Memory B cell (primary cell): ENCODE results near the gene SLCO6A1.

Experiments
- ATAC-seq: fragments of 150-1000 bp; cut with Tn5 transposase; 2 replicates; pipeline ENCODE4 v1.10.0; 2021; ENCODE audit warnings: low read depth, mild to moderate bottlenecking, moderate library complexity
- DNase-seq, 2 donors: peaks; one replicate each; pipeline ENCODE4 v3.0.0; 2022; ENCODE audit warnings: low spot score in 2 of 2
- H3K27ac Mint-ChIP-seq: one replicate; pipeline ENCODE4 v1.8.0; 2022; ENCODE audit warnings: mild to moderate bottlenecking, moderate library complexity, mixed read lengths
- H3K27me3 Mint-ChIP-seq: one replicate; pipeline ENCODE4 v1.8.0; 2022; ENCODE audit warnings: mixed read lengths
- H3K36me3 Mint-ChIP-seq: one replicate; pipeline ENCODE4 v1.8.0; 2022; ENCODE audit warnings: mild to moderate bottlenecking, mixed read lengths
- H3K4me1 Mint-ChIP-seq: one replicate; pipeline ENCODE4 v1.8.0; 2022; ENCODE audit warnings: mixed read lengths
- H3K4me3 Mint-ChIP-seq: one replicate; pipeline ENCODE4 v1.8.0; 2022; ENCODE audit warnings: mild to moderate bottlenecking, moderate library complexity, mixed read lengths
- H3K9me3 Mint-ChIP-seq: one replicate; pipeline ENCODE4 v1.8.0; 2022; ENCODE audit warnings: mixed read lengths

Gene SLCO6A1, protein sequence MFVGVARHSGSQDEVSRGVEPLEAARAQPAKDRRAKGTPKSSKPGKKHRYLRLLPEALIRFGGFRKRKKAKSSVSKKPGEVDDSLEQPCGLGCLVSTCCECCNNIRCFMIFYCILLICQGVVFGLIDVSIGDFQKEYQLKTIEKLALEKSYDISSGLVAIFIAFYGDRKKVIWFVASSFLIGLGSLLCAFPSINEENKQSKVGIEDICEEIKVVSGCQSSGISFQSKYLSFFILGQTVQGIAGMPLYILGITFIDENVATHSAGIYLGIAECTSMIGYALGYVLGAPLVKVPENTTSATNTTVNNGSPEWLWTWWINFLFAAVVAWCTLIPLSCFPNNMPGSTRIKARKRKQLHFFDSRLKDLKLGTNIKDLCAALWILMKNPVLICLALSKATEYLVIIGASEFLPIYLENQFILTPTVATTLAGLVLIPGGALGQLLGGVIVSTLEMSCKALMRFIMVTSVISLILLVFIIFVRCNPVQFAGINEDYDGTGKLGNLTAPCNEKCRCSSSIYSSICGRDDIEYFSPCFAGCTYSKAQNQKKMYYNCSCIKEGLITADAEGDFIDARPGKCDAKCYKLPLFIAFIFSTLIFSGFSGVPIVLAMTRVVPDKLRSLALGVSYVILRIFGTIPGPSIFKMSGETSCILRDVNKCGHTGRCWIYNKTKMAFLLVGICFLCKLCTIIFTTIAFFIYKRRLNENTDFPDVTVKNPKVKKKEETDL

DNA sequence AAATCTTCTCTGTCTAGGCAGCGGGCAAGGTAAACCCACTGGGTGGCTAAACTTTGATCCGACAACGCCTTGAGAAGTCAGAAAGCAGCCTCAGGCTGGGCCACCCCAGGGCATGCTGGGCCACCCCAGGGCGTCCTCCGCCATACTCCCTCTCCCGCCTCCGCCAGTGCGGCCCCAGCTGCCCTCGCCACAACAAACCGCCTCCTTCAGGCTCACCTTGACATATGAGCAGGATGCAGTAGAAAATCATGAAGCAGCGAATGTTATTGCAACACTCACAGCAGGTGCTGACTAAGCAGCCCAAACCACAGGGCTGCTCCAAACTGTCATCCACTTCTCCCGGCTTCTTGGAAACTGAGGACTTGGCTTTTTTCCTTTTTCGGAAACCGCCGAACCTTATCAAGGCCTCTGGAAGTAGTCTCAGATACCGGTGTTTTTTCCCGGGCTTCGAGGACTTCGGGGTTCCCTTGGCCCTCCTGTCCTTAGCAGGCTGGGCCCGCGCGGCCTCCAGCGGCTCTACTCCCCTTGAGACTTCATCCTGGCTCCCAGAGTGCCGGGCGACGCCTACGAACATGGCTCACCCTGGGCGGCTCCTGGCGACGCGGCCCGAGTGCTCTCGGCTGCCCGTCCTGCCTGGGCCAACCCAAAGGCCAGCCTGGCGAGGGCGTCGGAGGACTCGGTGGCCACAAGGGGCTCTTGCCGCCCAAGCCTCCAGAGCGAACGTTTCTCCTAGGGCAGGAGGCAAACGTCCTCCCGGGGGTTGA lies at the start of gene SLCO6A1:
Gene SLCO6A1 (minus strand): TSS at position 731 of the 764 bp plus-strand sequence. CDS start 157 bp downstream, at position 574.
- Mint-ChIP-seq H3K4me3 (no peak within 1 kb of the TSS), H3K4me1 (no peaks in the 10 kb centered on the region), H3K27me3 (no peaks in the 10 kb centered on the region), H3K27ac (no peak within 1 kb of the TSS), H3K9me3 (no peaks in the 10 kb centered on the region), H3K36me3 (no peaks in the 10 kb centered on the region)
- DNase-seq (no peak), ATAC-seq (no peak)

DNA sequence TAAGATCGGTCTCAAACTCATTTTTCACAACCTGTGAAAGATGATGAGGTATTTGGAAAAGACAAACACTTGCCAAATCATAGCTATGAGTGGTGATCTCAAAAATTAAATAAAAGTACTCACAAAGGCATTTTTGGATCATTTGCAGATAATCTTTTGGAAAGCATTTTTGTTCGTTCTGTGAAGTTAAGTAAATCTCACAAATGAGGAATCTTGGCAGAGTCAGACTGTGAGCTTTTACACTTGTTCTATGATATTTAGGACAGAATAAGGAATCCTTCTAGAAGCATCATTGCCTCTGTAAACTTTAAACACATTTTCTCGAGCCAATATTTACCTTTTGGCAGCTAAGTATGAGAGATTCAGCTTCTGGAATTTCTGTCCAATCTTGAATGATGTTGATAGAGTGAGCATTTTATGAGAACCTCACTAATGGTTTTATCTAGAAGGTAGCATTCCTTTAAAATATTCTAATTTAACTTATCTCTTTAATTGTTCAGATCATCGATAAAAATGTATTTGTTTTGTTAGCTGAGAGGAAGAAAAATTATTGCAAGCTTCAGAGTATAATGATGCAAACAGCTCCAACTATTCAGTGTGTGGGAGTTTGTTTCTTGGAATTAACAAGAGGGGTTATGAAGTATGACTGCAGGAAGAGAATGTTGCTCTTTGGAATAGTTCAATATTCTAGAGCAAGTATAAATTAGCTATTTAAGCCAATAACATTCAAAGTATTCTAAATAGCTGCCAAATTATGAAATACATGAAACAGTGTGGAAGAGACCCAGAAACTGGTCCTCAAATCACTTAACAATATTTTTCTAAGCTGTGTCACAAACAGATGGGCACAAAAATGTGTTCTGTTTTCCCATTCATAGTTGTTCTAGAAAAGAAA lies 48.6 kb upstream of the SLCO6A1 start:
- DNase-seq (no peak), ATAC-seq (no peak)
- no peaks in the 10 kb centered on the region for H3K4me1 Mint-ChIP-seq
- H3K36me3 Mint-ChIP-seq, result no peaks in the 10 kb centered on the region
- H3K27me3 Mint-ChIP-seq, result peaks cover 4% of the 10 kb centered on the region
- peaks cover 2% of the 10 kb centered on the region for H3K9me3 Mint-ChIP-seq
- no peak overlapping the region for H3K4me3 Mint-ChIP-seq
- no peak overlapping the region for H3K27ac Mint-ChIP-seq

DNA sequence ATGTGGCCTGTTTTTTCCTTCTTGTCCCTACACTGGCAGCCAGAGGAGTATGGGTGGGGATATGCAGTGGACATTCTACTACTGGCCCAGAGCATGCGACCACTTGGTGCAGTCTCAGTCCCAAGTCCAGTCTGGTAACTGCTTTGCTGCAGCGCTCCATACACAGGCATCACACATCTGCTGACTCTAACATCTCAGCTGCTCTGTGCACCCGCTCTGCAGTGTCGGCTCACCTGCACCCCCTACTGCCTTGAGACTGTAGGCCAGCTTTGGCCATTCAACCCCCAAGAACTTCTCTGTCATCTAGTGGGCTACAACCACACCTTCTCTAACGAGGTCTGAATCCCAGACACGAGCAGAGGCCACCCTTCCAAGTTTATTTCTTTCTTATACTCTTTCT lies 46.4 kb upstream of the SLCO6A1 start:
- Mint-ChIP-seq H3K4me3 (no peak overlapping the region), H3K4me1 (peaks cover 3% of the 10 kb centered on the region), H3K36me3 (no peaks in the 10 kb centered on the region), H3K27ac (no peak overlapping the region), H3K27me3 (peaks cover 2% of the 10 kb centered on the region), H3K9me3 (peaks cover 1% of the 10 kb centered on the region)
- no peak for ATAC-seq
- no peak for DNase-seq

DNA sequence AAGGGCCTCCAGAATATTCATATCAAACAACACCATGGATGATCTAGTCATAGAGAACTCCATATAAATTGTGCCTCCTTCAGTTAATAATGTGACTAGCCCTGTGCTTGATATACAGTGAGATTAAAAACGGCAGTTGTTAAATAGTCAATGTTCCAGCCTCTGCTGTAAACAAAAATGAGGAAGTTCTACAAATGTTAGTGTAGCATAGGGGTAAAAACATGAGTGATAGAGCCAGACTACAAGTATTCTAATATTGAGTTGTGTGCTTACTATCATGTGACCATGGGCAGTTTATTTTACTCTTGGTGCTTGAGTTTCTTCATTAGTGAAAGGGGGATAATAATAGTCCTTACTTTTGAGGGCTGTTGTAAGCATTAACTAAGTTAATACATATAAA lies 43.3 kb upstream of the SLCO6A1 start:
- H3K27me3 Mint-ChIP-seq, result peaks cover 2% of the 10 kb centered on the region
- H3K4me3 Mint-ChIP-seq, result no peak overlapping the region
- ATAC-seq (peak; percentile 21), DNase-seq (no peak)
- H3K4me1 Mint-ChIP-seq, result peaks cover 3% of the 10 kb centered on the region
- H3K9me3 Mint-ChIP-seq, result no peaks in the 10 kb centered on the region
- no peaks in the 10 kb centered on the region for H3K36me3 Mint-ChIP-seq
- H3K27ac Mint-ChIP-seq, result no peak overlapping the region

DNA sequence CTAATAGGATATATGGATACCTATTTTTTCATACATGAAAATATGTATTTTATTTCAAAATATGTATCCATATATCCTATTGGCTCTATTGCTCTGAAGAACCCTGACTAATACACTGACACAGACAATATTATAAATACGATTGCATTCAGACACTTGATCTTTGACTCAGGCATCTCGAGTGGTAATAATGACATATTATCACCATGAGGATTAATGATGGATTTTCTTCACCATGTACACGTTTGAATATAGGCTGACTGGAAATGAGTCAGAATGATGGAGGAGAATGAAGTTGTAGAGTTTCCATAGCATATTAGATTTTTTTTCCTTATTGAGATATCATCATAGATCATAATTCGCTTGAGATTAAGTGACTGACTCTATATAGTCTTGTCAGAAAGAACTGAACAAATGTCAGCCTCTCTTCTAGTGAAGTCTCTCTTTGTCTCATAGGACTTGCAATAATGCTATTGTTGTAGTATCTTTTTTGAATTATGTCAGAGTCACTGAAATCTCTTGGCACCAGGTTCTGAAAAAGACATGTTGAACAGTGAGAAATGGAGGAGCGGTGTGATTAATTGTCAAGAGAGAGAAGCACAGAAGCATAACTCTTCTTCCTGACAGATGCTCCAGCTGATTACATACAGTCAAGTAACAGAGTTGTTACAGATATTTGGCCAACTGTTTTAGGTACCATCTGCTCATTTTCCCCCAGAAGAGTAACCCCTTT lies 41.4 kb upstream of the SLCO6A1 start:
- H3K9me3 Mint-ChIP-seq, result no peaks in the 10 kb centered on the region
- H3K36me3 Mint-ChIP-seq, result no peaks in the 10 kb centered on the region
- H3K27me3 Mint-ChIP-seq, result peaks cover 2% of the 10 kb centered on the region
- no peak for ATAC-seq
- peaks cover 3% of the 10 kb centered on the region for H3K4me1 Mint-ChIP-seq
- no peak overlapping the region for H3K4me3 Mint-ChIP-seq
- H3K27ac Mint-ChIP-seq, result no peak overlapping the region
- DNase-seq, result no peak

DNA sequence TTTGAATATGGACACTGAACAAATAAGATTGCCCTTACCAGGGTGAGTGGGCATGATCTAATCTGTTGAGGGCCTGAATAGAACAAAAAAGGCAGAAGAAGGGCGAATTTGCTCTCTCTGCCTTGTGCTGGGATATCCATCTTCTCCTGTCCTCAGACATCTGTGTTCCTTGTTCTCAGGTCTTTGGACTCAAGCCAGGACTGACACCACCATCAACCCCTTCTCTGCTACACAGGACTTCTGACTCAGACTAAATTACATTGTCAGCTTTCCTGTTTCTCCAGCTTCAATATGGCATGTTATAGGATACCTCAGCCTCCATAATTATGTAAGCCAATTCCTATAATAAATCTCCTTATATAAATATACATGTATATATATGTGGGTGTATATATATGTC lies 40.8 kb upstream of the SLCO6A1 start:
- no peak overlapping the region for H3K4me3 Mint-ChIP-seq
- no peak overlapping the region for H3K27ac Mint-ChIP-seq
- peaks cover 3% of the 10 kb centered on the region for H3K4me1 Mint-ChIP-seq
- ATAC-seq (no peak), DNase-seq (no peak)
- no peaks in the 10 kb centered on the region for H3K36me3 Mint-ChIP-seq
- no peaks in the 10 kb centered on the region for H3K9me3 Mint-ChIP-seq
- H3K27me3 Mint-ChIP-seq, result peaks cover 2% of the 10 kb centered on the region

DNA sequence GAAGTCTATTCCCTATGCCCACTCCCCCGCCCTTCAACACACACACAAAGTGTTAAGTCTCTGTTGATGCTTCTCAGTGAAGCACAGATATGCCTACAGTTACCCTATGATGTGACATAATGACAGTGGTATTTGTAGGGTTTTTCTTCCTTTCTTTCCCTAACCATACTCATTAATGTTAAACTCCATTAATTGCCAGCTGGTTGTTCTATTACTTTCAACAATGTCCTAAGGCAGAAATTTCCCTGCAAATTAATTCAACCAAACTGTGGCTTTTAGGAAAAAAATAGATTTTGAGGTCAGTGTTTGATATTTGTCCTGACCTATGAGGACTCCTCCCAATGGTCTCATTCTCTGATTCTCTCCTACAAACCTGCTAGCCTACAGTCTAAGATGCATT lies 38.2 kb upstream of the SLCO6A1 start:
- Mint-ChIP-seq H3K27ac (no peak overlapping the region), H3K9me3 (no peaks in the 10 kb centered on the region), H3K27me3 (peaks cover 2% of the 10 kb centered on the region), H3K36me3 (no peaks in the 10 kb centered on the region), H3K4me3 (no peak overlapping the region), H3K4me1 (peaks cover under 1% of the 10 kb centered on the region)
- ATAC-seq (no peak), DNase-seq (no peak)

DNA sequence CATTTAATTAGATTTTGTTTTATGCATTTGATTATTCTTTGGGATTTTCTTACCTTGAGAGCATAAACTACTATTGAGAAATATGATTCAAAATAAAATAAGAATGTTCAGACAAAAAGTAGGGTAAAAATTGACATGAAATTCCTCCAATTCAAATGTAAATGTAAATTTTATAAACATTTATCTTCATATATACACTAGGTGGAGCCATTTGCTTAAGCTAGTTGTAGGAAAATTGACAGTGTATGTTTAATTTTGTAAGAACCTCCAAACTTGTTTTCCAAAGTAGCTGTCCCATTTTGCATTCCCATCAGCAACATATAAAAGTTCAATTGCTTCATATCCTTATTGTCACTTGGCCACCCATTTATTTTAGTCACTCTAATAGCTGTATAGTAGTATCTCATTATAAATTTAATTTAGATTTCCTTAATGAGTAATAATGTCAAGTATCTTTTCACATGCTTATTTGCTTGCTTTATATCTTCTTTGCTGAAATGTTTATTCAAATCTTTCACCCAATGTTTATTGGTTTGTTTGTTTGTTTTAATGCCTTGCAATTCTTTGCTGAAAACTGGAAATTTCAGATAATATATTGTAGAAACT lies 37.6 kb upstream of the SLCO6A1 start:
- DNase-seq, result no peak
- no peaks in the 10 kb centered on the region for H3K4me1 Mint-ChIP-seq
- H3K4me3 Mint-ChIP-seq, result no peak overlapping the region
- H3K9me3 Mint-ChIP-seq, result no peaks in the 10 kb centered on the region
- H3K27me3 Mint-ChIP-seq, result peaks cover 2% of the 10 kb centered on the region
- ATAC-seq, result no peak
- H3K36me3 Mint-ChIP-seq, result no peaks in the 10 kb centered on the region
- H3K27ac Mint-ChIP-seq, result no peak overlapping the region

DNA sequence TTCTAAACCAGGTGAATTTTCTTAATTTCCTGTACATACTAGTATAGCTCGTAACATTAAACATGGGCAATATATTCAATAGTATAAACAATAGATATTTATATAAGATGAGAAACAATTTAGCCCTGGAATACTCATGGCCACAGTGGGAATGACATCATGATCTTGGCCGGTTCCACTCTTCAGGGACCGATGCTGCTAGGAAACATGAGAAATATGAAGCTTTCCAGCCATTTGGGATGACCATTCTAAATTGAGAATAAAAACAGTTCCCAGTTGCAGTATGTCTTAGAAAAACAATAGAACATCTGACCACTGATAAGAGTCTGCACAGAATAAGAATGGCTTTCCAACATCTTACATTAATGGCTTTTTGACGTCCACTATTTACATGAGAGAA lies 33.3 kb upstream of the SLCO6A1 start:
- Mint-ChIP-seq H3K36me3 (no peaks in the 10 kb centered on the region), H3K4me1 (no peaks in the 10 kb centered on the region), H3K27ac (no peak overlapping the region), H3K27me3 (no peaks in the 10 kb centered on the region), H3K9me3 (no peaks in the 10 kb centered on the region), H3K4me3 (no peak overlapping the region)
- DNase-seq (no peak), ATAC-seq (no peak)

DNA sequence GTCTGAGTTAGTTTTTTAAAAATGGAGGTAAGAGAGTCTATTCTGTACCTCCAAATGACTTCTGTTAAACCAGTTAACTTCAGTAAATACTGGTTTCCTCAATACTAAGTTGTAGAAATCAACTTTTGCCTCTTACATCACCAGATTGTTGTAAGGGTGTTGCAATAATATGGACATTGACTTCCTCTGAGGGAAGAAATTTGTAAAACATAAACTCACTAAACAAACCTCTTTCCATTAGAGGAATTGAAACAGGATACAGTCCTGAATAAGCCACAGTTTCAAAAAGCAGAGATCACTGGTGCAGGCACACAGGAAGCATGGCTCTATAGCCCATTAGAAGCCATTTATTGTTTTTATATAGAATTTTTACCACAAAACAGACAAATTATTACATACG lies 32.7 kb upstream of the SLCO6A1 start:
- H3K27ac Mint-ChIP-seq, result no peak overlapping the region
- no peak overlapping the region for H3K4me3 Mint-ChIP-seq
- no peaks in the 10 kb centered on the region for H3K27me3 Mint-ChIP-seq
- DNase-seq (no peak), ATAC-seq (no peak)
- H3K4me1 Mint-ChIP-seq, result no peaks in the 10 kb centered on the region
- no peaks in the 10 kb centered on the region for H3K36me3 Mint-ChIP-seq
- no peaks in the 10 kb centered on the region for H3K9me3 Mint-ChIP-seq

DNA sequence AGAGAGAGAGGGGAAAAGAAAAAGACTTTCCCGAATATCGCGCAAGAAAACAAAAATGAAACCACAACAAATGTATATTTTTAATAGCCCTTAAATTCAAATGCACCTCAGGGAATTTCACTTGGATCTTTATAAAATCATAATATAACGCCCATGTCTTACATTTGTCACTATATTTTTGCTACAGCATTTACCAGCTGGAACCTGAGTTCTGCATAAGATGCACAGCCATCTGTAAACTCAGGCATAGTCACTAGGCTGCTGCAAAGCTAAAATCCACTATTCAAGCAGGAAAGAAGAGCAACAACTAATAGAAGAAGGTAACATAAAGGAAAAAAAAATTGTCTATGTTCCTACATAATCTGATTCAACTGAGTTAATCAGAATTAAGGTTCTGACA lies 30.6 kb upstream of the SLCO6A1 start:
- no peaks in the 10 kb centered on the region for H3K4me1 Mint-ChIP-seq
- H3K27me3 Mint-ChIP-seq, result no peaks in the 10 kb centered on the region
- no peak overlapping the region for H3K27ac Mint-ChIP-seq
- ATAC-seq, result no peak
- DNase-seq, result no peak
- peaks cover 4% of the 10 kb centered on the region for H3K9me3 Mint-ChIP-seq
- no peaks in the 10 kb centered on the region for H3K36me3 Mint-ChIP-seq
- H3K4me3 Mint-ChIP-seq, result no peak overlapping the region

DNA sequence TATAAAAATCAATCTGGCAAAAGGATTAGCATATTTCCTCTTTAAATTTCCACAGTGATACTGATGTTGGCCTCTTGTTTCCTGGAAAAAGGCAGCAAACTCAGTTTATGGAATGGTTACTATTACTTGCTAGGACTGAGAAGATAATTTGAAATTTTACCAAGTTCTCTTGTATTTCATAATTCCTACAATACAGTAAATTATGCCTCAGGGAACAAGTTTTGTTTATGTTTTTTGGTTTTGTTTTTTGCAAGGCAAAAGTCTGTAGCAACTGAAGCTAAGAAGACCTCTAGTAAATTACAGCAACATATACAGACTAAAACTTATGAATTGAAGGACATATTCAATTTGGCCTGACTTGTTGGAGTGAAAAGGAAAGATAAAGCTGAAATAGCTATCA lies 30.2 kb upstream of the SLCO6A1 start:
- Mint-ChIP-seq H3K27me3 (no peaks in the 10 kb centered on the region), H3K4me1 (no peaks in the 10 kb centered on the region), H3K4me3 (no peak overlapping the region), H3K27ac (no peak overlapping the region), H3K9me3 (peaks cover 5% of the 10 kb centered on the region), H3K36me3 (no peaks in the 10 kb centered on the region)
- DNase-seq (no peak), ATAC-seq (no peak)

DNA sequence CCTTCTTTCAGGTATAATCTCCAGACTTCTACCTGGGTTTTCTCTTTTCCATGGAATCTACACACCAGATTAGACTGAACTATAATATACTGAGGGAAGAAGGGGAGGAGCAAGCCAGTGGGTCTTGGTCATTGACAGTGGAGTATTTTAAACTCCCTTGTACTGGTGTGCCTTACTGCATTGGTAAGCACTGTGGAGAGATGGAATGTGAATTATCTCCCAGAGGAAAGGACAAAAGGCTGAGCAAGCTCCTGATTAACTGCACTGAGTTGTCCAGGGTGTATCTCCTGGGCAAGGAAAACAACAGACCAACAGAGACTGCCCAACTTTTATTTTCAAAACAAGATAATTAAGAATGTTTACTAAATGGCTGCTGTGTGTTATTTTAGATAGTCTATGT lies 29.8 kb upstream of the SLCO6A1 start:
- Mint-ChIP-seq H3K36me3 (no peaks in the 10 kb centered on the region), H3K4me3 (no peak overlapping the region), H3K9me3 (peaks cover 5% of the 10 kb centered on the region), H3K4me1 (no peaks in the 10 kb centered on the region), H3K27ac (no peak overlapping the region), H3K27me3 (no peaks in the 10 kb centered on the region)
- DNase-seq (no peak), ATAC-seq (no peak)
